ENCODE data around the gene DCTPP1.
A peak's percentile ranks its signal among the peaks of the same experiment; 100 is the strongest.

DNA sequence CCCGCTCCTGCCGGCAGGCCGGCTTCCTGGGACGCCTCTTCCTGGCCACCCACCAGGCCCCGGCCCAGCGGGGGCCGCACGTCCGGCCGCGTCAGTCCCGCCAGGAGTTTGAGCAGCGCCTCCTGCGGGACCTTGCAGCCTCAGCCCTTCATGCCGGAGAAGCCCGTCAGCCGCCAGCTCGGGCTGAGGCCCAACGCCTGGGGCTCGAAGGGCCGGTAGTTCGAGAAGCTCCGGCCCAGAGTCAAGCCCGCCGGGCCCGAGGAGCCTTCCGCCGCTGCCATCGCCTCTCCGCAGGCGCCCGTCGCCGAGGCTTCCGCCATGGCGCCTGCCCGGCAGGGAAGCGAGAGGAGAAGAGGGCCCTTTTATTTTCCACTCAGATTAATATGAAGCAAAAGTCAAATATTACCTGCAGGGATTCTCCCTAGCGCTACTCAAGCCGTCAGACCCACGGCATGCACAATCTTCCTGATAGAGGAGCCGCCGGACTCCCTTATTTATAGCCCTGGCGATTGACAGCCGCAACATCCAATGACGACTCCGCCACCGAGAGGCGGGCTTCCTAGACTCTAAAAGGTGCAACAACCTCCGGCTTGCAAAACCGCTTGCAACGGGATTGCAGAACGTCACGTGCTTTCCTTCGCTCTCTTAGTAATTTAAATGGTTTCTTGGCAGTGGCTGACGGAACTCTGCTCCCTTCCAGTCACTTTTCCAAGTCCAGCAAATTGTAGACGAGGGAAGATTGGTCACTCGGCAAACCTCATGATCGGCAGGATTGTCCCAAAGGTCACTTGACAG lies 15.8 kb upstream of the DCTPP1 start, which contains the start of gene SEPHS2:
- TF ChIP-seq, protein P1, sequence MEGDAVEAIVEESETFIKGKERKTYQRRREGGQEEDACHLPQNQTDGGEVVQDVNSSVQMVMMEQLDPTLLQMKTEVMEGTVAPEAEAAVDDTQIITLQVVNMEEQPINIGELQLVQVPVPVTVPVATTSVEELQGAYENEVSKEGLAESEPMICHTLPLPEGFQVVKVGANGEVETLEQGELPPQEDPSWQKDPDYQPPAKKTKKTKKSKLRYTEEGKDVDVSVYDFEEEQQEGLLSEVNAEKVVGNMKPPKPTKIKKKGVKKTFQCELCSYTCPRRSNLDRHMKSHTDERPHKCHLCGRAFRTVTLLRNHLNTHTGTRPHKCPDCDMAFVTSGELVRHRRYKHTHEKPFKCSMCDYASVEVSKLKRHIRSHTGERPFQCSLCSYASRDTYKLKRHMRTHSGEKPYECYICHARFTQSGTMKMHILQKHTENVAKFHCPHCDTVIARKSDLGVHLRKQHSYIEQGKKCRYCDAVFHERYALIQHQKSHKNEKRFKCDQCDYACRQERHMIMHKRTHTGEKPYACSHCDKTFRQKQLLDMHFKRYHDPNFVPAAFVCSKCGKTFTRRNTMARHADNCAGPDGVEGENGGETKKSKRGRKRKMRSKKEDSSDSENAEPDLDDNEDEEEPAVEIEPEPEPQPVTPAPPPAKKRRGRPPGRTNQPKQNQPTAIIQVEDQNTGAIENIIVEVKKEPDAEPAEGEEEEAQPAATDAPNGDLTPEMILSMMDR (IDR thresholded peaks at IDR 0.05 in 2 of 3, conservative IDR thresholded peaks at IDR 0.05 in 1 of 3; ENCODE audit: insufficient read depth in 2 of 3, low read depth in 1 of 3, low read length in 3 of 3): peak in 2 of 3 experiments; percentile 61 to 70; a peak in 5 of 6 replicates
- TF ChIP-seq ZNF3 (CRISPR knock-in tag; IDR thresholded peaks at IDR 0.05) (no peak), TCF7 (IDR thresholded peaks at IDR 0.05; ENCODE audit: borderline replicate concordance) (no peak), GTF2F1 (IDR thresholded peaks at IDR 0.05; ENCODE audit: low read depth, low read length) (peak; percentile 45; the same call in 1 of the 2 replicates), CREB1 (IDR thresholded peaks at IDR 0.05) (peak; percentile 47; the same call in 1 of the 2 replicates), CREB1 (CRISPR knock-in tag; IDR thresholded peaks at IDR 0.05) (peak; percentile 66), JUND (IDR thresholded peaks at IDR 0.05; ENCODE audit: borderline replicate concordance, low read depth, low read length) (peak; percentile 47), JUND (tag; IDR thresholded peaks at IDR 0.05; ENCODE audit: borderline replicate concordance, low read depth, low read length) (no peak; the same call in 1 of the 3 replicates), ZNF280B (CRISPR knock-in tag; IDR thresholded peaks at IDR 0.05) (no peak), KDM1A (IDR thresholded peaks at IDR 0.05) (no peak), GABPA (tag; conservative IDR thresholded peaks at IDR 0.05; ENCODE audit: low read depth) (peak; percentile 84), GATA2 (CRISPR knock-in tag; IDR thresholded peaks at IDR 0.05) (no peak), ZNF778 (CRISPR knock-in tag; IDR thresholded peaks at IDR 0.05) (no peak)
- TF ChIP-seq, protein P2, sequence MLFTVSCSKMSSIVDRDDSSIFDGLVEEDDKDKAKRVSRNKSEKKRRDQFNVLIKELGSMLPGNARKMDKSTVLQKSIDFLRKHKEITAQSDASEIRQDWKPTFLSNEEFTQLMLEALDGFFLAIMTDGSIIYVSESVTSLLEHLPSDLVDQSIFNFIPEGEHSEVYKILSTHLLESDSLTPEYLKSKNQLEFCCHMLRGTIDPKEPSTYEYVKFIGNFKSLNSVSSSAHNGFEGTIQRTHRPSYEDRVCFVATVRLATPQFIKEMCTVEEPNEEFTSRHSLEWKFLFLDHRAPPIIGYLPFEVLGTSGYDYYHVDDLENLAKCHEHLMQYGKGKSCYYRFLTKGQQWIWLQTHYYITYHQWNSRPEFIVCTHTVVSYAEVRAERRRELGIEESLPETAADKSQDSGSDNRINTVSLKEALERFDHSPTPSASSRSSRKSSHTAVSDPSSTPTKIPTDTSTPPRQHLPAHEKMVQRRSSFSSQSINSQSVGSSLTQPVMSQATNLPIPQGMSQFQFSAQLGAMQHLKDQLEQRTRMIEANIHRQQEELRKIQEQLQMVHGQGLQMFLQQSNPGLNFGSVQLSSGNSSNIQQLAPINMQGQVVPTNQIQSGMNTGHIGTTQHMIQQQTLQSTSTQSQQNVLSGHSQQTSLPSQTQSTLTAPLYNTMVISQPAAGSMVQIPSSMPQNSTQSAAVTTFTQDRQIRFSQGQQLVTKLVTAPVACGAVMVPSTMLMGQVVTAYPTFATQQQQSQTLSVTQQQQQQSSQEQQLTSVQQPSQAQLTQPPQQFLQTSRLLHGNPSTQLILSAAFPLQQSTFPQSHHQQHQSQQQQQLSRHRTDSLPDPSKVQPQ (CRISPR knock-in tag; IDR thresholded peaks at IDR 0.05; ENCODE audit: borderline replicate concordance): no peak

All from K562 (cell line).